DND-41 (cell line): Measurements from ENCODE around the gene ZHX3.

ENCODE experiments used
- EZH2 ChIP-seq: IDR thresholded peaks from 3 replicates; pipeline ENCODE4 v1.6.1; 2012; ENCODE audit warnings: borderline replicate concordance, low read depth, mild to moderate bottlenecking, moderate library complexity, low read length, inconsistent platforms; ENCODE audit not compliant: severe bottlenecking
- TF ChIP-seq, protein P1 (sequence below): IDR thresholded peaks from 2 replicates; pipeline ENCODE4 v1.5.1; 2012; ENCODE audit warnings: borderline replicate concordance, low read length, moderate library complexity, mild to moderate bottlenecking; ENCODE audit not compliant: poor library complexity, severe bottlenecking; ENCODE audit errors: extremely low read depth

GRCh38 chr20:41278936-41279335 is 38.6 kb downstream of the ZHX3 start:
- TF ChIP-seq, protein P1, sequence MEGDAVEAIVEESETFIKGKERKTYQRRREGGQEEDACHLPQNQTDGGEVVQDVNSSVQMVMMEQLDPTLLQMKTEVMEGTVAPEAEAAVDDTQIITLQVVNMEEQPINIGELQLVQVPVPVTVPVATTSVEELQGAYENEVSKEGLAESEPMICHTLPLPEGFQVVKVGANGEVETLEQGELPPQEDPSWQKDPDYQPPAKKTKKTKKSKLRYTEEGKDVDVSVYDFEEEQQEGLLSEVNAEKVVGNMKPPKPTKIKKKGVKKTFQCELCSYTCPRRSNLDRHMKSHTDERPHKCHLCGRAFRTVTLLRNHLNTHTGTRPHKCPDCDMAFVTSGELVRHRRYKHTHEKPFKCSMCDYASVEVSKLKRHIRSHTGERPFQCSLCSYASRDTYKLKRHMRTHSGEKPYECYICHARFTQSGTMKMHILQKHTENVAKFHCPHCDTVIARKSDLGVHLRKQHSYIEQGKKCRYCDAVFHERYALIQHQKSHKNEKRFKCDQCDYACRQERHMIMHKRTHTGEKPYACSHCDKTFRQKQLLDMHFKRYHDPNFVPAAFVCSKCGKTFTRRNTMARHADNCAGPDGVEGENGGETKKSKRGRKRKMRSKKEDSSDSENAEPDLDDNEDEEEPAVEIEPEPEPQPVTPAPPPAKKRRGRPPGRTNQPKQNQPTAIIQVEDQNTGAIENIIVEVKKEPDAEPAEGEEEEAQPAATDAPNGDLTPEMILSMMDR: no peak
- TF ChIP-seq EZH2: no peak
